NCI-H510A treated with DMSO at 0.1 percent for 48 hours (cell line): Measurements from ENCODE around the gene FNDC7.
"Not testable (repeated sequence)": the region's sequence is repeated elsewhere in the genome, so short reads cannot be mapped to it uniquely, and the experiment has no call there.

Source experiments
- DNase-seq: peaks from one replicate; lab custom pipeline; 2025; lab: John Stamatoyannopoulos, UW

FNDC7 gene

DNA sequence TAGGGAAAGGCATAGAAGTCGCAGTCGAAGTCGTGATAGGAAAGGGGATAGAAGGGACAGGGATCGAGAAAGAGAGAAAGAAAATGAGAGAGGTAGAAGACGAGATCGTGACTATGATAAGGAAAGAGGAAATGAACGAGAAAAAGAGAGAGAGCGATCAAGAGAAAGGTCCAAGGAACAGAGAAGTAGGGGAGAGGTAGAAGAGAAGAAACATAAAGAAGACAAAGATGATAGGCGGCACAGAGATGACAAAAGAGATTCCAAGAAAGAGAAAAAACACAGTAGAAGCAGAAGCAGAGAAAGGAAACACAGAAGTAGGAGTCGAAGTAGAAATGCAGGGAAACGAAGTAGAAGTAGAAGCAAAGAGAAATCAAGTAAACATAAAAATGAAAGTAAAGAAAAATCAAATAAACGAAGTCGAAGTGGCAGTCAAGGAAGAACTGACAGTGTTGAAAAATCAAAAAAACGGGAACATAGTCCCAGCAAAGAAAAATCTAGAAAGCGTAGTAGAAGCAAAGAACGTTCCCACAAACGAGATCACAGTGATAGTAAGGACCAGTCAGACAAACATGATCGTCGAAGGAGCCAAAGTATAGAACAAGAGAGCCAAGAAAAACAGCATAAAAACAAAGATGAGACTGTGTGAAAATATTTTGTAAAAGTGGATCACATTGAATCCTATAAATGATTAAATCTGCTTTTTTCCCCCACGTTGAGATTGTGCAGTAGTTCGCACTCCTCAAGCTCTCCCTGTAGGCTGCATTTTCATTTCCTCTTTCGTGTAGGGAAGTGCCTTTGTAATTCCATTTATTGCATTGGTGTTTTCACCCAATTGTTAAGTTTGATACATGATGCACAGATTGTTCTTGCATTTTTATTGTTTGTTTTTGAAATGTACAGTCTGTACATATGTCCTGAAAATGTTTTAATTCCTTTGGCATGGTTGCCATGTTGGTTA is 13.1 kb upstream of the FNDC7 start:
- no peak for DNase-seq

DNA sequence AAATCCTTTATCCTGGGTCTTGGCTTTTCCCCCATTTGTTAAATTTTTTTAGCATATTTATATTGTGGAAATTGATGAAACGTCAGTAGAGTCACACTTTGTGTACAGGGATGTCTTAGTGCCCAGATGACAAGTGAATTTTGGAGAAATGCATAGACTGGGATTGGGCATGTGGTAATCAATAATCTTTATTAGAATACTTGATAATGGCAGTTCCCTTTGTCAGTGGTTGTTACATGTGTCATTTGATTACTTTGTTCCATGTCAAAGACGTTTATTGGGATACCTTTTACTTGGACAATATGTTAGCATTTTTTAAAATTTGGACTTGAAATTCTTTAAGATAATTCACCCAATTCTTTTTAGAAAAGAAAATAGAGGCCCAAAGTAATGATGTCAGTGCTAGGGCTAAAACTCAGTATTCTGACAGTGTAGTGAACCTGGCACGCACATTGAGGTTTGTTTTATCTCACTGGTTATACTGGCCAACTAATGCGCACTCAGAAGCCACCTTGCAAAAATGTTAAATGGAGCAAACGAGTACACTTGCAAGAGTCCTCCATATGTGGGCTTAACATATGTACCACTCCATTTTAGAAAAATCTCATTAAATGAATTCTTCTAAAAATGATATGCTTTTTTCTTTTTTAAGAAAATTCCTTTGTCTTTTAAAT is 11.4 kb upstream of the FNDC7 start:
- DNase-seq, result no peak

DNA sequence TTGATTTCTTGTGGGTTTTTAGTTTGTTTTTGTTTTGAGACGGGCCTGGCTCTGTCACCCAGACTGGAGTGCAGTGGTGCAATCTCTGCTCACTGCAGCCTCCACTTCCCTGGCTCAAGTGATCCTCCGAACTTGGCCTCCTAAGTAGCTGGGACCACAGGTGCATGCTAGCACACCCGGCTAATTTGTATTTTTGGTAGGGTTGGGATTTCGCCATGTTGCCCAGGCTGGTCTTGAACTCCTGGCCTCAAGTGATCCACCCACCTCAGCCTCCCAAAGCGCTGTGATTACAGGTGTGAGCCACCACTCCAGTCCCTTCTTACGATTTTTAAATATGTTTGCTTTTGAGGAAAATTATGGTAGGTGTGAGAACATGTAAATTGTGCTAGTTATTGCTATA is 10.6 kb upstream of the FNDC7 start:
- DNase-seq, result not testable (repeated sequence)

- no peak for DNase-seq
Measured at GRCh38 chr1:108703939-108704338, 8.8 kb upstream of the FNDC7 start.

DNA sequence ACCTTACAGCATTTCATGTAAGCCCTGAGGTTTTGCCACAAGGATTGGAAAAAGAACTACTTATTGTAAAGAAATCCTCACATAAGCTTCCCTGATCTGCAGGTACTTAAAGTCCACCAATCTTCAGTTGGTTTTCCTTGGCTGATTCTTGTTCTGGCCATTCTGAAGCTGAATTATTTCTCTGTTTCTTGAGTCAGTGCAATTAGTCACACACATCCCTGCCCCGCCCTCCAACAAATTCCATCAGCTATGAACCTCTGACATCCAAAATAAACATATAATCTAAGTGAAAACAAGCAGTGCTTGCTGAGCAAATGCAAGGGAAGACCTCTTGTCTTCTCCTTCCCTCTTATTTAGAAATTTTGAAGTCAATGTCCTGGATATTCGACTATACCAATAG is 8.2 kb upstream of the FNDC7 start:
- DNase-seq, result no peak

DNA sequence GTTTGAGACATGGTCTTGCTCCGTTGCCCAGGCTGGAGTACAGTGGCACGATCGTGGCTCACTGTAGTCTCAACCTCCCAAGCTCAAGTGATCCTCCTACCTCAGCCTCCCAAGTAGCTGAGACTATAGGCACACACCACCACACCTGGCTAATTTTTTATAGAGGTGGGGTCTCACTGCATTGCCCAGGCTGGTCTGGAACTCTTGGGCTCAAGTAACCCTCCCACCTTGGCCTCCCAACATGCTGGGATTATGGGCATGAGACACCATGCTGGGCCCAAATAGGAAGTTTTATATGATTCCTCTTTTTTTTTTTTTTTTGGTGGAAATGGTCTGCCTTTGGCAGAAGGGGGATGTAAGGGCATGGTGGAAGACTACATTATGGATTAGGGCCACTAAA is 6.1 kb upstream of the FNDC7 start:
- DNase-seq, result no peak

DNA sequence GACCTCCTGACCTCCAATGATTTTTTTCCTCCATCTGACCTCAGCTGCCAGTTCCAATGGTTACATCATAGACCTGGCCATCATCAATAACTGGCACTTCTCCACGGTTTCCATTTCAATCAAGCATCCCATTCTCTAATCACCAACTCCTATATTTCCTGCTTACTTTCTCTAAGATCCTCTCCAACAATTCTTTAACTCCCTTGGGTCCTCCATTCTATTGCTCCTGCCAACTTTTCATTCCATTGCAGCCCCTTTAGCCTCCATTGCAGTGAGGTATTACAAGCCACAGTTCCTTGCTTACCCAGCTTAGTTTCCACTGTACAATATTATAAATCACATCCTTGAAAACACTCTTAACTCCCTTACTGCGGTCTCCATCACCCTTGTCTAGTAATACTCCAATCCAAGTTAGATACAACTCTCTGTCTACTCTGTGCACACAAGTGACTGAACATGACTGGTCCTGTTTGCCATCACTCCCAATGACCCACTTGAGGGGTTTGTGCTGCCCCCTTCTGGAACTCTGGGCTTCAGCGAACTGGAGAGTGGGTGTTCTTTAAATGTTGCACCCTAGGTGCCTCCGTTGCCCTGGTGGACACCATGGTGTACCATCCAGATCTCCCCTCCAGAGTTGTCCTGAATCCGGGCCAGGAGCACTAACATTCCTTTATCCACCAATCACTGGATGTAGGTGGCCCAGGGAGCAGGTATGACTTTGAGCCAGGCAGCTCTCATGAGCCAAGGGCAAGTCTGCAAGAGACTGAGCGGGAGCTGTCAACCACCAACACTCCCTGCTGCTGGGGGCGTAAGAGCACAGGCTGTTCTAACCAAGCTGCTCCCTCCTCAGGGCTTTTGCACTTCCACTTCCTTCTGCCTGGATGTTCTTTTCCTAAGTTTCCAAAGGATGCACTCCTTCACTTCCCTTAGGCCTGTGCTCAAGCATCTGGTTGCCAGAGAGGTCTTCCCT is 3.7 kb upstream of the FNDC7 start:
- no peak for DNase-seq

DNA sequence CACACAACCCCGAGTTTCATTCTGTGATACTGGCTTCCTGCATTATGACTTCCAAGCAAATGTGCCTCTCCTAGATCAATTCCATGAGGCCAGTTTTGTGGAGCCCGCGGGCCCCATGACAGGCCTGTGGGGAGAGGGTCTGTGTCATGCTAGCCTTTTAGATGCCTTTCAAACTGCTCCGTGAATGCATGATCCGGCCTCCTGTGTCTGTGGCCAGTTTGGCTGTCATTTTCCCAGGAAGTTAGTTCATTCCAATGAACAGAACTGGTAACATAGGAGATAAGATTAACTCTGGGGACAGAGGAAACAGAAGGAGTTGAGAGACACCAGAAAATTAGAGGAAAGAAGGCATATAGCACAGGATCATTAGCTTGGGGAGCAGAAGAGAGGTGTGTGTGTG is 3.2 kb downstream of the FNDC7 start:
- no peak for DNase-seq

GRCh38 chr1:108716437-108717230 is 3.9 kb downstream of the FNDC7 start:
- DNase-seq, result no peak

- no peak for DNase-seq
Measured at GRCh38 chr1:108717774-108718316, 5.1 kb downstream of the FNDC7 start.

DNA sequence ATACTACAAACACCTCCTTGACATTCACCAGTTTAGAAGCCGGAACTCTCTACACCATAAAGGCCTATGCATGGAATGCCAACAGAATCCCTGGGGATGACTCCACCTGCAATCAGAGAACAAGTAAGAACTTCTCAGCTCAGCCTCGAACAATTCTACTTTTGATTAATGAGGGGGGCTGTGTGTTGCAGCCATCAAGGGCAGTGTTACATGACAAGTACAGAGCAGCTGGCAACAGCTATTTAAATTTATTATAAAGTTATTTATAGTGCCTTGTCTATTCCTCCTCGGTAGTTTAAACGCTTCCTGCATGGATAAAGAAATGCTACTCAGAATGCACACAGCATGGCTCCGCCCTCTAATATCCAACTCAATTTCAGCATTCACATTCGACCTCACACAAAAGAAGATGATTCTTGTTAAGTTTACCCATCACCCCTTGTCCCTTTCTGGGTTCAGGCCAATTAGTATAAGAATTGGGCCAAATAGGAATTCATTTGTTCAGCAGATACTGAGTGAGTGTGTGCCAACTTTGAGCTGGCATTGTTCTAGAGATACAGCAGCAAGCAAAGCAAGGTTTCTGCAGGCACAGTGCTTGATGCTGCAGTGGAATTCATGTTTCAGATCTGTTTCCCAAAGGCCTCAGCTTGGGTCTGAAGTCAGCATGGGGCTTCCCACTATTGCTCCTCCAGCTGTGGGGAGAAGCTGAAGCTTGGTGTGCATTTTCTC is 6.4 kb downstream of the FNDC7 start:
- no peak for DNase-seq

GRCh38 chr1:108719656-108720435 is 7.1 kb downstream of the FNDC7 start:
- no peak for DNase-seq

- DNase-seq, result no peak
Measured at GRCh38 chr1:108722292-108722691, 9.6 kb downstream of the FNDC7 start.

DNA sequence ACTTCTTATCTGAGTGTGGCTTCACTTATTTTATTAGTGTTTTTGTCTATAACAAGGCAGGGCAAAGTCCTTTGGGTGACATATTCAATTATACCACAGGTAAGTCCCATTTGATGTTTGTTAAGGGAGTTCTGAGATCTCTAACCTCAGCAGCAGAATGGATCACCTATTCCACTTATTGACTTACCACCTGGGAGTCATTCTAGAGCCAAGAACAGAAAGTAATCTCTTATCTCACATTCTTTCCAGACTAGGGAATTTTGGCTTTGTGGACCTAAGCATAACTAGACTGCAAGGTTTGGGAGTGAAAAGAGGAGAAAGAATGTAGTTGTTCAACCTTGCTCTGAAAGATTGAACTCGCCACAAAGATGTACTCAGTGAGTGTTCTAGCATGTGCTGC is 13.2 kb downstream of the FNDC7 start:
- DNase-seq, result no peak

- DNase-seq, result no peak
Measured at GRCh38 chr1:108728327-108728923, 15.7 kb downstream of the FNDC7 start.

DNA sequence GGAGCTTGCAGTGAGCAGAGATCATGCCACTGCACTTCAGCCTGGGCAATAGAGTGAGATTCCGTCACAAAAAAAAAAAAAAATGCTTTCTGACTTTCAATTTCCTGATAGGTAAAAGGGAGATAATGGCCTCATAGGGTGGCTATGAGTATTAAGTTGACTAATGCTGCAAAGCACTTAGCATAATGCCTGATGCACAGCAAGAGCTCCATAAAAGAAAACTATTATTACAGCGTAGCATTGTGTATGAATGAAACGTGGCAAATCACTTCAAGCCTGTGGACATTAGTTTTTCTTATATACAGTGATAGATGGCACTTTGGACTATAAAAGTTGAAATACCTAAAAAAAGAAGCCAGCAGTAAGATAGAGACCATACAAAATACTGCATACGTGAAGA is 16.8 kb downstream of the FNDC7 start:
- no peak for DNase-seq

GRCh38 chr1:108732398-108732797 is 19.7 kb downstream of the FNDC7 start:
- DNase-seq, result no peak

DNA sequence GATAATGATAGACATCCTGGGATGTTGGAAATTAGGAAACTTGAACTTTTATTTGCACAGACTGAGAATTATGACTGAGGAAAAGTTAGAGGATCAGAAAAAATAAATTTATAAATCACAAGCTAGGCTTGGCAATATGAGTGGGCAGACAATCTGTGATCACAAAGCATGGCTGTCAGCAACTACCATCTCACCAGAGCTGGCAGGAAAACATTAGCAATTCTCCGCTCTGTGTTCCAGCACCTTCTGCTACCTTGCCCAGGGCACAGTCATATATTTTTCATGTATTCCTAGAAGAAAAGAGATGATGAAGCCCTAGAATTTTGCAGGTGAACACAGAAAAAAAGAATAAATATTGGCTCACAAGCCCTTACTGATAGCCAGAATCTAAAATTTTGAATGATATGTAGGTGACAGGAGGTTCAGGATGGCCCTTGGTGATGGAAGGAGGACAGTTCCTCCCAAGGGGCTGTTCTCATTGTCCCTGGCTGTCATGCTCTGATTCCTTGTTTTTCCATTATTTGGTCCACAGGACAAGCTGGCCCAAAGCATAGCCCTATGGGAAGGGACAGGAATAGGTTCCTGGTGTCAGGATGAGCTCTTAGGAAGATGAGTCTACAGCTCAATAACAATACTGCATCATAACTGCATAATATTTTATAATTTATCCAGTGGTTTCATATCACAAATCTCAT is 21.6 kb downstream of the FNDC7 start:
- no peak for DNase-seq

- no peak for DNase-seq
Measured at GRCh38 chr1:108742253-108742652, 29.5 kb downstream of the FNDC7 start.
